WTC11 (cell line): ENCODE data around the gene SLC5A10. TPM values are rescaled to one million over a fixed set of nuclear protein-coding genes. Genes with fewer than 3 reads are reported as not detected.

Experiments
- ATAC-seq: fragments of 200-7000 bp; cut with Tn5 transposase; 2 replicates; pipeline ENCODE4 v1.10.0; 2021; ENCODE audit warnings: mild to moderate bottlenecking, moderate library complexity
- CTCF ChIA-PET: fragments of 300-600 bp; sonication (Branson Sonifier 250); formaldehyde crosslinking; loops from one replicate; lab custom pipeline; 2021; ENCODE audit warnings: antibody characterized with exemption; lab: Charles Lee
- POLR2A ChIA-PET: fragments of 350-600 bp; sonication (Branson Sonifier 250); formaldehyde crosslinking; loops from one replicate; lab custom pipeline; 2021; ENCODE audit warnings: antibody characterized with exemption; lab: Charles Lee
- DNase-seq: peaks from one replicate; pipeline ENCODE4 v3.0.0; 2021; ENCODE audit warnings: low spot score
- H3K27ac Mint-ChIP-seq: 2 replicates; pipeline ENCODE4 v1.8.0; 2021; ENCODE audit warnings: mixed read lengths
- H3K27me3 Mint-ChIP-seq: 2 replicates; pipeline ENCODE4 v1.8.0; 2021; ENCODE audit warnings: low read depth, mild to moderate bottlenecking, moderate library complexity, mixed read lengths
- H3K36me3 Mint-ChIP-seq: 2 replicates; pipeline ENCODE4 v1.8.0; 2021; ENCODE audit warnings: mixed read lengths
- H3K4me1 Mint-ChIP-seq: 2 replicates; pipeline ENCODE4 v1.8.0; 2022; ENCODE audit warnings: mixed read lengths
- H3K4me3 Mint-ChIP-seq: 2 replicates; pipeline ENCODE4 v1.8.0; 2021; ENCODE audit warnings: mild to moderate bottlenecking, moderate library complexity, mixed read lengths
- H3K9me3 Mint-ChIP-seq: 2 replicates; pipeline ENCODE4 v1.8.0; 2021; ENCODE audit warnings: mixed read lengths
- ATF1 ChIP-seq: sonication (generic); formaldehyde crosslinking; IDR thresholded peaks from 2 replicates; pipeline ENCODE4 v1.8.1; 2023; ENCODE audit warnings: mild to moderate bottlenecking, moderate library complexity, missing genetic modification reagents
- ATF2 ChIP-seq: sonication (generic); formaldehyde crosslinking; IDR thresholded peaks from 2 replicates; pipeline ENCODE4 v1.8.1; 2022; ENCODE audit warnings: low read depth, missing genetic modification reagents, borderline replicate concordance
- ATF6 ChIP-seq: sonication (generic); formaldehyde crosslinking; IDR thresholded peaks from 2 replicates; pipeline ENCODE4 v1.8.1; 2023; ENCODE audit warnings: mild to moderate bottlenecking, missing genetic modification reagents
- CREB1 ChIP-seq: sonication (generic); formaldehyde crosslinking; IDR thresholded peaks from 2 replicates; pipeline ENCODE4 v1.8.0; 2023; ENCODE audit warnings: mild to moderate bottlenecking, missing genetic modification reagents
- CTCF ChIP-seq: fragments of 200-600 bp; IDR thresholded peaks from 2 replicates; pipeline ENCODE4 v1.8.0; 2022; ENCODE audit warnings: antibody characterized with exemption
- EMX1 ChIP-seq: fragments of 250-450 bp; sonication (Bioruptor Pico); IDR thresholded peaks from 2 replicates; pipeline ENCODE4 v1.8.0; 2021; ENCODE audit warnings: mild to moderate bottlenecking
- FOXK1 ChIP-seq: sonication (generic); formaldehyde crosslinking; IDR thresholded peaks from 2 replicates; pipeline ENCODE4 v1.8.0; 2022; ENCODE audit warnings: mild to moderate bottlenecking, moderate library complexity, missing genetic modification reagents
- IRF2 ChIP-seq: sonication (generic); formaldehyde crosslinking; IDR thresholded peaks from 2 replicates; pipeline ENCODE4 v1.8.0; 2022; ENCODE audit warnings: low read depth, missing genetic modification reagents, borderline replicate concordance
- JAZF1 ChIP-seq: fragments of 250-450 bp; sonication (Bioruptor Pico); IDR thresholded peaks from 2 replicates; pipeline ENCODE4 v1.9.0; 2021; ENCODE audit warnings: moderate library complexity, mild to moderate bottlenecking, inconsistent platforms
- KAT7 ChIP-seq: sonication (generic); formaldehyde crosslinking; IDR thresholded peaks from 2 replicates; pipeline ENCODE4 v1.8.1; 2023; ENCODE audit warnings: missing genetic modification reagents, mild to moderate bottlenecking, borderline replicate concordance
- NR1H2 ChIP-seq: sonication (generic); formaldehyde crosslinking; IDR thresholded peaks from 2 replicates; pipeline ENCODE4 v1.9.0; 2021; ENCODE audit warnings: mild to moderate bottlenecking, moderate library complexity, missing genetic modification reagents
- RELA ChIP-seq: sonication (generic); formaldehyde crosslinking; IDR thresholded peaks from 2 replicates; pipeline ENCODE4 v1.8.1; 2022; ENCODE audit warnings: missing genetic modification reagents, mild to moderate bottlenecking, borderline replicate concordance
- RORB ChIP-seq: fragments of 250-450 bp; sonication (Bioruptor Pico); IDR thresholded peaks from 2 replicates; pipeline ENCODE4 v1.9.0; 2021; ENCODE audit warnings: mild to moderate bottlenecking
- SOX15 ChIP-seq: fragments of 250-450 bp; sonication (Bioruptor Pico); IDR thresholded peaks from 2 replicates; pipeline ENCODE4 v1.9.0; 2021; ENCODE audit warnings: mild to moderate bottlenecking
- TEAD1 ChIP-seq: sonication (generic); formaldehyde crosslinking; IDR thresholded peaks from 2 replicates; pipeline ENCODE4 v1.8.0; 2022; ENCODE audit warnings: mild to moderate bottlenecking, missing genetic modification reagents
- ZBTB21 ChIP-seq: sonication (generic); formaldehyde crosslinking; IDR thresholded peaks from 2 replicates; pipeline ENCODE4 v1.8.1; 2023; ENCODE audit warnings: mild to moderate bottlenecking, missing genetic modification reagents, borderline replicate concordance
- ZNF121 ChIP-seq: sonication (generic); formaldehyde crosslinking; IDR thresholded peaks from 2 replicates; pipeline ENCODE4 v1.8.0; 2023; ENCODE audit warnings: missing genetic modification reagents
- ZNF396 ChIP-seq: fragments of 250-450 bp; sonication (Bioruptor Pico); IDR thresholded peaks from 2 replicates; pipeline ENCODE4 v1.8.0; 2021; ENCODE audit warnings: mild to moderate bottlenecking, moderate library complexity, borderline replicate concordance
- ZNF425 ChIP-seq: fragments of 250-450 bp; sonication (Bioruptor Pico); conservative IDR thresholded peaks from 2 replicates; pipeline ENCODE4 v1.9.0; 2021; ENCODE audit warnings: mild to moderate bottlenecking
- total RNA-seq: library from RNA; stranded (reverse); gene quantifications from 3 replicates; pipeline ENCODE4 v1.2.3, GENCODE V29; 2021
- TF ChIP-seq, protein P1 (sequence below): sonication (generic); formaldehyde crosslinking; IDR thresholded peaks from 2 replicates; pipeline ENCODE4 v1.8.1; 2022; ENCODE audit warnings: mild to moderate bottlenecking, moderate library complexity, missing genetic modification reagents
- TF ChIP-seq, protein P2 (sequence below): sonication (generic); formaldehyde crosslinking; IDR thresholded peaks from 2 replicates; pipeline ENCODE4 v1.8.0; 2022; ENCODE audit warnings: mild to moderate bottlenecking, missing genetic modification reagents
- TF ChIP-seq, protein P3 (sequence below): sonication (generic); formaldehyde crosslinking; conservative IDR thresholded peaks from 2 replicates; pipeline ENCODE4 v1.8.1; 2023; ENCODE audit warnings: mild to moderate bottlenecking, low read depth, missing genetic modification reagents, moderate library complexity
- TF ChIP-seq, protein P4 (sequence below): fragments of 250-450 bp; sonication (Bioruptor Pico); IDR thresholded peaks from 2 replicates; pipeline ENCODE4 v1.9.0; 2021; ENCODE audit warnings: moderate library complexity, mild to moderate bottlenecking, inconsistent platforms, borderline replicate concordance

The SLC5A10 gene
- total RNA-seq, 1 experiment from 2014 or later = not detected

GRCh38 chr17:18999911-19000310, 47.9 kb downstream of the SLC5A10 start:
- DNase-seq = no peak
- CTCF ChIA-PET = no interaction called here
- Mint-ChIP-seq H3K4me3 (no peak overlapping the region), H3K36me3 (peaks cover 24% of the 10 kb centered on the region), H3K27me3 (no peaks in the 10 kb centered on the region), H3K27ac (no peak overlapping the region), H3K9me3 (peaks cover 9% of the 10 kb centered on the region), H3K4me1 (peaks cover 18% of the 10 kb centered on the region)
- TF ChIP-seq JAZF1 (no peak), SOX15 (CRISPR knock-in tag) (no peak), ATF6 (CRISPR knock-in tag) (no peak), IRF2 (CRISPR knock-in tag) (no peak), TEAD1 (CRISPR knock-in tag) (no peak), FOXK1 (CRISPR knock-in tag) (no peak), NR1H2 (CRISPR knock-in tag) (no peak), EMX1 (CRISPR knock-in tag) (no peak), RELA (CRISPR knock-in tag) (no peak), CREB1 (CRISPR knock-in tag) (no peak), KAT7 (CRISPR knock-in tag) (no peak), ZNF396 (no peak)
- TF ChIP-seq, protein P1, sequence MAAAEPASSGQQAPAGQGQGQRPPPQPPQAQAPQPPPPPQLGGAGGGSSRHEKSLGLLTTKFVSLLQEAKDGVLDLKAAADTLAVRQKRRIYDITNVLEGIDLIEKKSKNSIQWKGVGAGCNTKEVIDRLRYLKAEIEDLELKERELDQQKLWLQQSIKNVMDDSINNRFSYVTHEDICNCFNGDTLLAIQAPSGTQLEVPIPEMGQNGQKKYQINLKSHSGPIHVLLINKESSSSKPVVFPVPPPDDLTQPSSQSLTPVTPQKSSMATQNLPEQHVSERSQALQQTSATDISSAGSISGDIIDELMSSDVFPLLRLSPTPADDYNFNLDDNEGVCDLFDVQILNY = no peak
- TF ChIP-seq, protein P2, sequence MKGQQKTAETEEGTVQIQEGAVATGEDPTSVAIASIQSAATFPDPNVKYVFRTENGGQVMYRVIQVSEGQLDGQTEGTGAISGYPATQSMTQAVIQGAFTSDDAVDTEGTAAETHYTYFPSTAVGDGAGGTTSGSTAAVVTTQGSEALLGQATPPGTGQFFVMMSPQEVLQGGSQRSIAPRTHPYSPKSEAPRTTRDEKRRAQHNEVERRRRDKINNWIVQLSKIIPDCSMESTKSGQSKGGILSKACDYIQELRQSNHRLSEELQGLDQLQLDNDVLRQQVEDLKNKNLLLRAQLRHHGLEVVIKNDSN (CRISPR knock-in tag) = no peak
- TF ChIP-seq, protein P3, sequence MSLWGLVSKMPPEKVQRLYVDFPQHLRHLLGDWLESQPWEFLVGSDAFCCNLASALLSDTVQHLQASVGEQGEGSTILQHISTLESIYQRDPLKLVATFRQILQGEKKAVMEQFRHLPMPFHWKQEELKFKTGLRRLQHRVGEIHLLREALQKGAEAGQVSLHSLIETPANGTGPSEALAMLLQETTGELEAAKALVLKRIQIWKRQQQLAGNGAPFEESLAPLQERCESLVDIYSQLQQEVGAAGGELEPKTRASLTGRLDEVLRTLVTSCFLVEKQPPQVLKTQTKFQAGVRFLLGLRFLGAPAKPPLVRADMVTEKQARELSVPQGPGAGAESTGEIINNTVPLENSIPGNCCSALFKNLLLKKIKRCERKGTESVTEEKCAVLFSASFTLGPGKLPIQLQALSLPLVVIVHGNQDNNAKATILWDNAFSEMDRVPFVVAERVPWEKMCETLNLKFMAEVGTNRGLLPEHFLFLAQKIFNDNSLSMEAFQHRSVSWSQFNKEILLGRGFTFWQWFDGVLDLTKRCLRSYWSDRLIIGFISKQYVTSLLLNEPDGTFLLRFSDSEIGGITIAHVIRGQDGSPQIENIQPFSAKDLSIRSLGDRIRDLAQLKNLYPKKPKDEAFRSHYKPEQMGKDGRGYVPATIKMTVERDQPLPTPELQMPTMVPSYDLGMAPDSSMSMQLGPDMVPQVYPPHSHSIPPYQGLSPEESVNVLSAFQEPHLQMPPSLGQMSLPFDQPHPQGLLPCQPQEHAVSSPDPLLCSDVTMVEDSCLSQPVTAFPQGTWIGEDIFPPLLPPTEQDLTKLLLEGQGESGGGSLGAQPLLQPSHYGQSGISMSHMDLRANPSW (CRISPR knock-in tag) = no peak
- TF ChIP-seq, protein P4, sequence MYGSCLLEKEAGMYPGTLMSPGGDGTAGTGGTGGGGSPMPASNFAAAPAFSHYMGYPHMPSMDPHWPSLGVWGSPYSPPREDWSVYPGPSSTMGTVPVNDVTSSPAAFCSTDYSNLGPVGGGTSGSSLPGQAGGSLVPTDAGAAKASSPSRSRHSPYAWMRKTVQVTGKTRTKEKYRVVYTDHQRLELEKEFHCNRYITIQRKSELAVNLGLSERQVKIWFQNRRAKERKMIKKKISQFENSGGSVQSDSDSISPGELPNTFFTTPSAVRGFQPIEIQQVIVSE = no peak
- no peak for ATAC-seq
- POLR2A ChIA-PET = no interaction called here

DNA sequence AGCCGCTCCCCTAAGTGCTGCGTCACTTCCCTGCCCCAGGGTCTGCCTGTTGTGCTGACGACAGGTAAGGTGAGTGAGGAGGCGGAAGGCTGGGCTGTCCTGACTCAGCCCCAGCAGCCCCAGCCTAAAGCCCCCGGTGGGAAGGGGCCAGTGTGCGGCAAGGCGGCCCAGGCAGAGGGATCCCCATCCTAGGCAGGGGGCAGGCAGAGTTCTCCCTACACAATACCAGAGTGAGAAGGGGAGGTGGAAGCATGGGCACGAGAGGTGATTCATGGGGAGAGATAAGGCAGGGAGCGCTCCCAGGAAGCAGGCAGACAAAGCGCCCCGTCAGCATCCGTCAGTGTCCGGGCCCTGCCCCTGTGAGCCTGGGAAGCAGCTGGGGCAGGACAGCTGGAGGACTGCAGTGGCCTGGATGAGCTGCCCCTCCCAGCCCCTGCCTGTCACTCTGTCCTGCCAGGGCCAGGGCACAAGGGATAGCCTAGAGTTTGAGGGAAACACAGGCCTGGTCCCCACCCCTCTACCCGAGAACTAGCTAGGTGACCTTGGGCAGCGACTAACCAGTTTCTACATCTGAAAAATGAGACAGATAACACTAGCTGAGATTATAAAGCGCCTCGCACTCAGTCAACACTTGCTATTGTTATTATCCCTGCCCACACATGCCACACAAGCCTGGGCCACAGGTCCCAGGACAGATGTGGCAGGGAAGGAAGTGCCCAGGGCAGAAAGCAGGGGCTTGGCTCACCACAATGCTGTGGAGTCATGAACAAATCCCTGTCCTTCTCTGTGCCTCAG, 48.8 kb downstream of the SLC5A10 start:
- ChIA-PET POLR2A (interaction anchor here (0.6 kb wide), 1 partner anchor 62 kb away, joined by 3 read pairs; no protein-coding TSS in a partner anchor), CTCF (no interaction called here)
- Mint-ChIP-seq H3K4me1 (peaks cover 20% of the 10 kb centered on the region), H3K9me3 (peaks cover 3% of the 10 kb centered on the region; the same call in 1 of the 2 replicates), H3K4me3 (no peak overlapping the region), H3K27me3 (no peaks in the 10 kb centered on the region), H3K27ac (no peak overlapping the region), H3K36me3 (peaks cover 18% of the 10 kb centered on the region)
- ATAC-seq (no peak), DNase-seq (no peak)
- TF ChIP-seq CTCF (no peak), ZNF121 (CRISPR knock-in tag) (no peak), ATF1 (no peak), ZBTB21 (CRISPR knock-in tag) (no peak), ATF2 (CRISPR knock-in tag) (no peak), ZNF425 (CRISPR knock-in tag) (no peak), RORB (CRISPR knock-in tag) (no peak)
